Endometrium (tissue), 2 donors: Measurements from ENCODE around the gene NDN.

Experiments
- FAIRE-seq: peaks from 2 replicates; lab custom pipeline; 2012; peaks lifted over from hg19 to GRCh38; lab: Jason Lieb, UNC
- donor health status: control.
- donor health status: control.

Gene NDN

DNA sequence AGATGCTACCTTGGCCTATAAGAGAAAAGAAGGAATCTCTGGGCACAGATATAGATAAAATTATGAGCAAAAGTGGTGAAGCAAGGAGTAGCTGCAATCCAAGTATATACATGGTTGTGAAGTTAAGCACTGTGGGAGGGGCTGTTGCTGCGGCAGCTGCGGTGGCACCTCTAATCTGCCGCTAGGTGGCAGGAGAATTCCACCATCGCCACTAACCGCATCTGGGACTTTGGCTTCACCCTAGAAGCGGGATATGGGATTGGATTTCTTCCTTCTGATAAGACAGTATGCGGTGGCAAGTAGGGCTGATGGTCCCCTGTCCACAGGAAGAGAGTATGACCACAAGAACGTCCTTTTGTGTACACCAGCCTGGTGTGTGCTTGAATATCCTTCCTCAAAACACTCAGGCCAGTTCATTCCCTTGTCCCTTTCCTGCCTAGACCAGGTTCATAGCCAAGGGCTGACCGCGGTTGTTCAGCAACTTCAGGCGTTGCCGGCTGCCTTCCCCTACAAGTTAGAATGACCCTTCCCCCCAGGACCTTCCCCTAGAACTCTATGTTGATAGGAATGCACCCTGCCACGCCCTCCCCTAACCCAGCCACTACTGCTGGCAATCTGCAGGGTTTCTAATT, 44.6 kb downstream of the NDN start:
- FAIRE-seq: peak; percentile 53
